Gastrocnemius medialis (tissue), 4 donors: ENCODE results near the gene RRBP1. TPM values are rescaled to one million over a fixed set of nuclear protein-coding genes. Genes with fewer than 3 reads are reported as not detected.

ENCODE experiments used
- ATAC-seq, 2 donors: fragments of 150-250 bp; one replicate each; pipeline ENCODE4 v1.9.1; 2016
- DNase-seq, 2 donors: peaks; one replicate each; pipeline ENCODE4 v3.0.0-alpha.2; 2019
- H3K27ac ChIP-seq, 4 donors: fragments of 200-600 bp; sonication (generic); 1 replicate in 1 of 4; 2 replicates in 3 of 4; pipeline ENCODE4 v1.5.1; 2016 to 2018; ENCODE audit warnings: mild to moderate bottlenecking in 2 of 4, moderate library complexity in 1 of 4
- H3K27me3 ChIP-seq, 3 donors: fragments of 200-600 bp; sonication (generic) in 2 of 3; 1 replicate in 1 of 3; 2 replicates in 2 of 3; pipeline versions ENCODE4 v1.5.1 to v1.6.0; 2016 to 2019; ENCODE audit warnings: mild to moderate bottlenecking in 1 of 3, moderate library complexity in 1 of 3
- H3K36me3 ChIP-seq, 2 donors: fragments of 200-600 bp; sonication (generic) in 1 of 2; one replicate each; pipeline ENCODE4 v1.5.1; 2017 to 2018
- H3K4me1 ChIP-seq, 2 donors: fragments of 200-600 bp; sonication (generic) in 1 of 2; one replicate each; pipeline ENCODE4 v1.5.1; 2016 to 2017; ENCODE audit warnings: mild to moderate bottlenecking in 2 of 2
- H3K4me3 ChIP-seq, 4 donors: fragments of 200-600 bp; sonication (generic) in 3 of 4; 1 replicate in 1 of 4; 2 replicates in 3 of 4; pipeline ENCODE4 v1.5.1; 2016 to 2019; ENCODE audit warnings: mild to moderate bottlenecking in 2 of 4
- H3K9me3 ChIP-seq, 3 donors: fragments of 200-600 bp; sonication (generic) in 2 of 3; 1 replicate in 1 of 3; 2 replicates in 2 of 3; pipeline ENCODE4 v1.5.1; 2016 to 2019
- POLR2A ChIP-seq, 2 donors: fragments of 450-650 bp; IDR thresholded peaks; one replicate each; pipeline ENCODE4 v1.6.1; 2017; ENCODE audit warnings: antibody characterized with exemption in 2 of 2, mild to moderate bottlenecking in 2 of 2, moderate library complexity in 2 of 2
- in situ Hi-C, 4 donors: fragments of 200-750 bp; cut with MboI; loops; one replicate each; pipeline versions ENCODE4 v1.15.0 to v1.8.0; 2017; ENCODE audit warnings: low sequenced_read_pairs in 4 of 4
- intact Hi-C: fragments of 100-400 bp; cut with DNase I; formaldehyde crosslinking; loops from one replicate; pipeline ENCODE4 v1.15.1; 2023; ENCODE audit warnings: low total_unique reads
- total RNA-seq, 4 donors: library from RNA; depleted of rRNA; stranded (reverse); fragments of >200 nt; gene quantifications; one replicate each; pipeline versions ENCODE4 v1.1.0 to v1.2.3, GENCODE V29; 2016
- TF ChIP-seq, protein P1 (sequence below), 5 experiments: fragments of 450-650 bp in 3 of 5; fragments of 200-600 bp in 2 of 5; sonication (generic) in 2 of 5; IDR thresholded peaks in 4 of 5; conservative IDR thresholded peaks in 1 of 5; 1 replicate in 4 of 5; 2 replicates in 1 of 5; pipeline ENCODE4 v1.5.1; 2016 to 2019; ENCODE audit warnings: antibody characterized with exemption in 5 of 5, mild to moderate bottlenecking in 3 of 5, moderate library complexity in 3 of 5

The RRBP1 gene
- total RNA-seq, 4 donors from 2014 or later, result 14.1 to 22.7 (median 17.9) TPM

- ATAC-seq (no peak), DNase-seq (no peak)
- Histone ChIP-seq H3K36me3 (peaks cover 0 to 2% of the 10 kb centered on the region in 2 donors), H3K4me1 (peaks cover 11 to 17% of the 10 kb centered on the region in 2 donors), H3K27me3 (no peaks in the 10 kb centered on the region), H3K9me3 (no peaks in the 10 kb centered on the region), H3K27ac (peak overlapping the region in 3 of 4 donors; percentile 16 to 61 (median 31)), H3K4me3 (no peak overlapping the region)
- intact Hi-C loops, result no loop called here
- TF ChIP-seq, protein P1, sequence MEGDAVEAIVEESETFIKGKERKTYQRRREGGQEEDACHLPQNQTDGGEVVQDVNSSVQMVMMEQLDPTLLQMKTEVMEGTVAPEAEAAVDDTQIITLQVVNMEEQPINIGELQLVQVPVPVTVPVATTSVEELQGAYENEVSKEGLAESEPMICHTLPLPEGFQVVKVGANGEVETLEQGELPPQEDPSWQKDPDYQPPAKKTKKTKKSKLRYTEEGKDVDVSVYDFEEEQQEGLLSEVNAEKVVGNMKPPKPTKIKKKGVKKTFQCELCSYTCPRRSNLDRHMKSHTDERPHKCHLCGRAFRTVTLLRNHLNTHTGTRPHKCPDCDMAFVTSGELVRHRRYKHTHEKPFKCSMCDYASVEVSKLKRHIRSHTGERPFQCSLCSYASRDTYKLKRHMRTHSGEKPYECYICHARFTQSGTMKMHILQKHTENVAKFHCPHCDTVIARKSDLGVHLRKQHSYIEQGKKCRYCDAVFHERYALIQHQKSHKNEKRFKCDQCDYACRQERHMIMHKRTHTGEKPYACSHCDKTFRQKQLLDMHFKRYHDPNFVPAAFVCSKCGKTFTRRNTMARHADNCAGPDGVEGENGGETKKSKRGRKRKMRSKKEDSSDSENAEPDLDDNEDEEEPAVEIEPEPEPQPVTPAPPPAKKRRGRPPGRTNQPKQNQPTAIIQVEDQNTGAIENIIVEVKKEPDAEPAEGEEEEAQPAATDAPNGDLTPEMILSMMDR (IDR thresholded peaks at IDR 0.05 in 4 of 5, conservative IDR thresholded peaks at IDR 0.05 in 1 of 5), result no peak
- in situ Hi-C loops, result loop anchor here in 1 of 4 donors (25.0 kb wide), 1 partner anchor 99 kb away; no protein-coding TSS in a partner anchor
Observed at GRCh38 chr20:17663486-17663885, 18.6 kb downstream of the RRBP1 start.

- Histone ChIP-seq H3K36me3 (peaks cover 0 to 7% of the 10 kb centered on the region in 2 donors), H3K9me3 (no peaks in the 10 kb centered on the region), H3K27me3 (no peaks in the 10 kb centered on the region), H3K27ac (peak overlapping the region; percentile 25 to 61 (median 35)), H3K4me3 (no peak overlapping the region), H3K4me1 (peaks cover 8 to 17% of the 10 kb centered on the region in 2 donors)
- DNase-seq (no peak), ATAC-seq (no peak)
- TF ChIP-seq POLR2A (IDR thresholded peaks at IDR 0.05), result no peak
- TF ChIP-seq, protein P1 (IDR thresholded peaks at IDR 0.05 in 4 of 5, conservative IDR thresholded peaks at IDR 0.05 in 1 of 5), result no peak
- in situ Hi-C loops, result loop anchor here in 1 of 4 donors (25.0 kb wide), 1 partner anchor 99 kb away; no protein-coding TSS in a partner anchor
- intact Hi-C loops, result no loop called here
Observed at GRCh38 chr20:17663040-17663399, 19.0 kb downstream of the RRBP1 start.

DNA sequence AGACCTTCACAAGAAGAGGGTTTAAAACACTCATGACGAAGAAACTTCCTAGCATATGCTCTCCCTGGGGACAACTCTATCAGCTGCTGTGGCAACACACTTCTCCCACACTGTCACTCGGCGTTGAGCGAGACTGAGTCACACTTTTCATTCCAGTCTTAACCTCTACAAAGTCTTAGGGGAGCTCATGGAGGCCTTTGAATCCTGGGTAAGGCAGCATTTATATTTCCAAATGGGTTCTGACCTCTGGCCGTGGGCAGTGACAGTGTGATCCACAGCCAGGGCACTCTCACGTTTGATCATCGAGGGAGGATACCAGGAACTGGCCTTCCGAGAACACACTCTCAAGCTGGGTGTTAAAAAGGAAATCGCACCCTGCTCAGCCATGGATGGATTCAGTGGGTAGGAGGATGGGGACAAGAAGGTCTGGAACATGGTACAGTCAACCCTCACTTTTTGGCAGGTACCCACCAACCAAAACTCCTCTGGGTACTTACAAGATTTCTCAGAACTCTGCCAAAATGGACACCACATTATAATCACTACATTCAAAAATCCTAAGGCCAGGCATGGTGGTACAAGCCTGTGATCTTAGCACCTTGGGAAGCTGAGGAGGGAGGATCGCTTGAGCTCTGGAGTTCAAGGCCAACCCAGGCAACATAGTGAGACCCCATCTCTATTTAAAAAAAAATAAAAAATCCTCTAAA lies 19.6 kb downstream of the RRBP1 start:
- no peaks in the 10 kb centered on the region for H3K27me3 ChIP-seq
- in situ Hi-C loops (loop anchor here in 1 of 4 donors (25.0 kb wide), 1 partner anchor 100 kb away; no protein-coding TSS in a partner anchor), intact Hi-C loops (no loop called here)
- H3K36me3 ChIP-seq, result peaks cover 0 to 10% of the 10 kb centered on the region in 2 donors
- peak; percentile 56 to 62 for DNase-seq
- no peak overlapping the region for H3K4me3 ChIP-seq
- H3K9me3 ChIP-seq, result no peaks in the 10 kb centered on the region
- peak overlapping the region; percentile 25 to 61 (median 35) for H3K27ac ChIP-seq
- no peak for TF ChIP-seq POLR2A (IDR thresholded peaks at IDR 0.05)
- TF ChIP-seq, protein P1 (IDR thresholded peaks at IDR 0.05 in 4 of 5, conservative IDR thresholded peaks at IDR 0.05 in 1 of 5), result no peak
- ATAC-seq, result peak; percentile 69 to 92
- H3K4me1 ChIP-seq, result peaks cover 8 to 17% of the 10 kb centered on the region in 2 donors

DNA sequence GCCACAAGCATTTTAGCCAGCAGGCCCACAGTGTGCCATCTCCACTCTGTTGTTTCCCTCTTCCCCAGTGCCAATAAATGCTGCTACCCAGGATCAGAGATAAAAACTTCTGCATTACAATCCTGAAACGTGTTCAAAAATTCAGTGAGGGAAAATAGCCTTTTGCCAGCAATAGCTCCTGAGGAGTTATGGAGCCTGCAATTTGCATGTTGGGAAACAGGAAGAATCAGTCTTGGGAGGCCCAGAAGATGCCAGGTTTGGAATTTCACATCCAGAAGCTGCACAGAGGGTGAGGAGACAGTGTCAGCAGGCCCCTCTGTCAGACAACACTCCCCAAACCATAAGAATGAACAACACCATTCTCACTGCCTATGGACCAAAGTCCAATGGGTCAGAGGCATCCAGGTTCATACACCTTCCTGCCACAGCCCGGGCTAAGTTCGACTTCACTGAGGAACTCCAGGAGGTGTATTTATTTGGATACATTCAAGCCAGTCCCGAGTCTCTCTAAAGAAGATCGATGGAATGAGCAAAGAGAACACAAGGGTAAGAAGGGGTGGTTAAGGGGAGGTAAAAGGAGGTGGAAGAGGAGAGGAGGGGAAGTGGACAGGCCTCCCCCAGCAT lies 20.8 kb downstream of the RRBP1 start:
- no peak for ATAC-seq
- TF ChIP-seq, protein P1 (IDR thresholded peaks at IDR 0.05 in 4 of 5, conservative IDR thresholded peaks at IDR 0.05 in 1 of 5), result no peak
- no peak for TF ChIP-seq POLR2A (IDR thresholded peaks at IDR 0.05)
- peak overlapping the region; percentile 15 to 43 (median 26) for H3K27ac ChIP-seq
- in situ Hi-C loops, result loop anchor here in 1 of 4 donors (25.0 kb wide), 1 partner anchor 101 kb away; no protein-coding TSS in a partner anchor
- no peak for DNase-seq
- H3K27me3 ChIP-seq, result no peaks in the 10 kb centered on the region
- peaks cover 17 to 23% of the 10 kb centered on the region in 2 donors for H3K4me1 ChIP-seq
- peaks cover 0 to 10% of the 10 kb centered on the region in 2 donors for H3K36me3 ChIP-seq
- H3K9me3 ChIP-seq, result no peaks in the 10 kb centered on the region
- intact Hi-C loops, result no loop called here
- H3K4me3 ChIP-seq, result no peak overlapping the region
